Measurements from ENCODE around the gene ABCC3. TPM values are rescaled to one million over a fixed set of nuclear protein-coding genes. Genes with fewer than 3 reads are reported as not detected.

The ABCC3 gene
- polyA plus RNA-seq, 3 donors = 3.0 to 25.1 (median 8.1) TPM

- WGBS, 3 donors = 67 to 83% (median 80%) methylated on average over 6 of the region's 6 CpGs
- H3K27ac ChIP-seq (ENCODE audit: low read depth, low read length) = no peak overlapping the region
Measured at GRCh38 chr17:50658616-50659015, 23.9 kb downstream of the ABCC3 start.

GRCh38 chr17:50659179-50659578 is 24.5 kb downstream of the ABCC3 start:
- 84 to 87% (median 84%) methylated on average over 10 of the region's 10 CpGs for WGBS, 3 donors
- no peak overlapping the region for H3K27ac ChIP-seq (ENCODE audit: low read depth, low read length)

- 42 to 48% (median 46%) methylated on average over 11 of the region's 11 CpGs for whole genome bisulfite sequencing, 3 donors
- H3K27ac ChIP-seq (ENCODE audit: low read depth, low read length) = no peak overlapping the region
Measured at GRCh38 chr17:50660042-50660886, 25.6 kb downstream of the ABCC3 start.

DNA sequence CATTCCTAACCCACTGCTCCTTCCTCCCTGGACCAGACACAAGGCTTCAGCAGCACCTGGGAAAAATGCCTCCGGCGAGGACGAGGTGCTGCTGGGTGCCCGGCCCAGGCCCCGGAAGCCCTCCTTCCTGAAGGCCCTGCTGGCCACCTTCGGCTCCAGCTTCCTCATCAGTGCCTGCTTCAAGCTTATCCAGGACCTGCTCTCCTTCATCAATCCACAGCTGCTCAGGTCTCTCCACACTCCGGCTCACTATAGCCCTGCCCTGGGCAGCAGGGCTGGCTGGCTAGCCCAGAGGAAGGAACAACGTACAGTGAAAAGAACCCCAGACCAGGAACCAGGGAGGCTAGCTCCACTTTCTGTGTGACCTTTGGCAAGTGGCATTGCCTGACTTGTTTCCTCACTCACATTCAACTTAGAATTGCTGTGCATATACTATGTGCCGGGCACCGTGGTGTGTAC is 26.2 kb downstream of the ABCC3 start:
- H3K27ac ChIP-seq (ENCODE audit: low read depth, low read length) = no peak overlapping the region
- WGBS, 3 donors = 69 to 85% (median 77%) methylated on average over 10 of the region's 10 CpGs

DNA sequence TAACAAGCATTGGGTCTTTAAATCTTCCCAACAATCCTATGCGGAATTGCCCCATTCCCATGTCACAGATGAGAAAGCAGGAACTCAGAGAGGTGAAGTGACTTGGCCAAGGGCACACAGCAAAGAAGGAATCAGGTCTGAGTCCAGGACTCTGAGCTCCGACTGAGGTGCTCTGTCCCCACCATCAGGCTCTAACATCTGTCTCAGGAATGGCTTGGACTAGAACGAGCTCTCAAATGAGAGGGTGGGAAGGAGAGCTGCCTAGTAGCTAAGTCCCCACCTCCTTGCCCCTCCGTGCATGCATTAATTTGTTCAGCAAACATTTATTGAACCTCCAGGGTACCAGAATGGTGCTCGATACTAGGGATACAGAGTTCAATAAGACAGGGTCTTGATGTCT is 26.7 kb downstream of the ABCC3 start:
- 76 to 79% (median 76%) methylated on average over 5 of the region's 5 CpGs for WGBS, 3 donors
- H3K27ac ChIP-seq (ENCODE audit: low read depth, low read length) = no peak overlapping the region

- H3K27ac ChIP-seq (ENCODE audit: low read depth, low read length) = no peak overlapping the region
- 41 to 46% (median 44%) methylated on average over 9 of the region's 9 CpGs for WGBS, 3 donors
Measured at GRCh38 chr17:50661795-50662391, 27.2 kb downstream of the ABCC3 start.

GRCh38 chr17:50662632-50663225 is 28.0 kb downstream of the ABCC3 start:
- 97 to 99% (median 97%) methylated on average over 9 of the region's 9 CpGs for WGBS, 3 donors
- H3K27ac ChIP-seq (ENCODE audit: low read depth, low read length) = no peak overlapping the region

DNA sequence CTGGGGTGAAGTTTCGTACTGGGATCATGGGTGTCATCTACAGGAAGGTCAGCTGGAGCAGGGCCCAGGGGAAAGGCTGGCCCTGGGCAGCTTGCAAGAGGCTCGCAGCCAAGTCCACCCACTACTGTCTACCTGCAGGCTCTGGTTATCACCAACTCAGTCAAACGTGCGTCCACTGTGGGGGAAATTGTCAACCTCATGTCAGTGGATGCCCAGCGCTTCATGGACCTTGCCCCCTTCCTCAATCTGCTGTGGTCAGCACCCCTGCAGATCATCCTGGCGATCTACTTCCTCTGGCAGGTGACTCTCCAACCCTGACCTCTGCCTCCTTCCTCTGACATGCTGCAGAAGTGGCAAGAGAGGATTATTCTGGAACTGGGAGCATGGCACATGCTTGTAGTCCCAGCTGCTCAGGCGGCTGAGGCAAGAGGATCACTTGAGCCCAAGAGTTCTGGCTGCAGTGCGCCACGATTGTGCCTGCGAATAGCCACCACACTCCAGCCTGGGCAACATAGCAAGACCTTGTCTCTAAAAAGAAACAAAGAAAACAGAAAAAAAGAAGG is 29.2 kb downstream of the ABCC3 start:
- 70 to 87% (median 85%) methylated on average over 10 of the region's 10 CpGs for WGBS, 3 donors
- no peak overlapping the region for H3K27ac ChIP-seq (ENCODE audit: low read depth, low read length)

GRCh38 chr17:50664788-50665458 is 30.2 kb downstream of the ABCC3 start:
- 89 to 91% (median 90%) methylated on average over 12 of the region's 12 CpGs for WGBS, 3 donors
- H3K27ac ChIP-seq (ENCODE audit: low read depth, low read length) = no peak overlapping the region

- H3K27ac ChIP-seq (ENCODE audit: low read depth, low read length) = no peak overlapping the region
- WGBS, 3 donors = 75 to 91% (median 82%) methylated on average over 5 of the region's 5 CpGs
Measured at GRCh38 chr17:50665838-50666237, 31.2 kb downstream of the ABCC3 start.

- H3K27ac ChIP-seq (ENCODE audit: low read depth, low read length) = no peak overlapping the region
- 95 to 97% (median 96%) methylated on average over 8 of the region's 8 CpGs for whole genome bisulfite sequencing, 3 donors
Measured at GRCh38 chr17:50666316-50666715, 31.6 kb downstream of the ABCC3 start.

DNA sequence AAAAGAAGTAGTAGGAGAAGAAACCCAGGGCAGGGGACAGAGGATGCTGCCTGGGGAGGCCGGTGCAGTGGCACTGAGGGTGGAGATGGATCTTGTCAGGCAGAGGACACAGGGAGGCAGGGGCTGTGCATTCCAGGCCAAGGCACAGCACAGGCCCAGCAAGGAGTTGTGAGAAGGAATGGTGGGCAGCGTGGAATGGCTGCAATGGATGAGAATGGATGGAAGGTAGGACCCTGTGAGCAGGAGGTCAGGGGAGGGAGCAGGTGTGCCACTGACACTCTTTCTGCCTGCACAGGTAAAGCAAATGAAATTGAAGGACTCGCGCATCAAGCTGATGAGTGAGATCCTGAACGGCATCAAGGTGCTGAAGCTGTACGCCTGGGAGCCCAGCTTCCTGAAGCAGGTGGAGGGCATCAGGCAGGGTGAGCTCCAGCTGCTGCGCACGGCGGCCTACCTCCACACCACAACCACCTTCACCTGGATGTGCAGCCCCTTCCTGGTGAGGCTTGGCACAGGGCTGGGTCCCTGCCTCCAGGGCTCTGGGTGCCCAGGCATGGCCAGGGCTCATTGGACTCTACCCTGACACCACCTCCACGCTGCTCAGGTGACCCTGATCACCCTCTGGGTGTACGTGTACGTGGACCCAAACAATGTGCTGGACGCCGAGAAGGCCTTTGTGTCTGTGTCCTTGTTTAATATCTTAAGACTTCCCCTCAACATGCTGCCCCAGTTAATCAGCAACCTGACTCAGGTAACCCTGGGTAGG is 32.8 kb downstream of the ABCC3 start:
- H3K27ac ChIP-seq (ENCODE audit: low read depth, low read length) = no peak overlapping the region
- 88 to 97% (median 96%) methylated on average over 14 of the region's 14 CpGs for WGBS, 3 donors

DNA sequence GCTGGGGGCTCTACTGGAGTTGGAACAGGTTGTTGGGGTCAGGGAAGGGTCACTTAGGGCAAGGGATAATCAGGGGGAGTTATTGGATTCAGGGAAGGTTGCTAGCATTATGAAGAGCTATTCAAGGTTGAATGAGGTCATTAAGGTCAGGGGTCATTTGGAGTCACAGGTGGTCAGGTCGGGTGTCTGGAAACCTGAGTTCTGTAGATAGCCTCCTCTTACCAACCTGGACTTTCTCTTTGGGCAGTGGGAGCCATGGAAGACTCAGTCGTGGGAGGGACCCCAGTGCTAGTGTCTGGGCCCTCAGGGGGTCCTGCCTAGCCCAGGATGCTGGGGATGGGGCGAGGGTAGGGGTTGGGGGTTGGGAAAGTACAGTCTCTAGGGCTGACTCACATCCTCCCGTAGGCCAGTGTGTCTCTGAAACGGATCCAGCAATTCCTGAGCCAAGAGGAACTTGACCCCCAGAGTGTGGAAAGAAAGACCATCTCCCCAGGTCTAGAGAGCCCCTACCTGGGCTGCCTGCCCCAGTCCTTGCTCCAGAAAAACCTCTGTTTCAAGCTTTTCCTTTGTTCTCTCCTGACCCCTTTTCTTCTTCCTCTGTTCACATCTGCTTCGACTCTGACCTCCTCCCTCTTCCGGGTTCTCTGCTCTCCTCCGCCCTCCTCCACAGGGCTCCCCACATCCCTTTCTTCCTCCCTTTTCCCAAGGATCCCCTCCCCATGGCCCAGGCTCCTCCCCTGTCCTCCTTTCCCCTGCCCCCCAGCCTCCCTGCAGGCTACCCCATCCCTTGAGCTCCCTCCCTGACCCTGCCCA is 33.5 kb downstream of the ABCC3 start:
- WGBS, 3 donors = 37 to 65% (median 46%) methylated on average over 8 of the region's 8 CpGs
- no peak overlapping the region for H3K27ac ChIP-seq (ENCODE audit: low read depth, low read length)

GRCh38 chr17:50668838-50669581 is 34.3 kb downstream of the ABCC3 start:
- no peak overlapping the region for H3K27ac ChIP-seq (ENCODE audit: low read depth, low read length)
- 85 to 90% (median 85%) methylated on average over 9 of the region's 9 CpGs for WGBS, 3 donors

- WGBS, 3 donors = 98 to 99% (median 99%) methylated on average over 5 of the region's 5 CpGs
- no peak overlapping the region for H3K27ac ChIP-seq (ENCODE audit: low read depth, low read length)
Measured at GRCh38 chr17:50672071-50672470, 37.4 kb downstream of the ABCC3 start.

DNA sequence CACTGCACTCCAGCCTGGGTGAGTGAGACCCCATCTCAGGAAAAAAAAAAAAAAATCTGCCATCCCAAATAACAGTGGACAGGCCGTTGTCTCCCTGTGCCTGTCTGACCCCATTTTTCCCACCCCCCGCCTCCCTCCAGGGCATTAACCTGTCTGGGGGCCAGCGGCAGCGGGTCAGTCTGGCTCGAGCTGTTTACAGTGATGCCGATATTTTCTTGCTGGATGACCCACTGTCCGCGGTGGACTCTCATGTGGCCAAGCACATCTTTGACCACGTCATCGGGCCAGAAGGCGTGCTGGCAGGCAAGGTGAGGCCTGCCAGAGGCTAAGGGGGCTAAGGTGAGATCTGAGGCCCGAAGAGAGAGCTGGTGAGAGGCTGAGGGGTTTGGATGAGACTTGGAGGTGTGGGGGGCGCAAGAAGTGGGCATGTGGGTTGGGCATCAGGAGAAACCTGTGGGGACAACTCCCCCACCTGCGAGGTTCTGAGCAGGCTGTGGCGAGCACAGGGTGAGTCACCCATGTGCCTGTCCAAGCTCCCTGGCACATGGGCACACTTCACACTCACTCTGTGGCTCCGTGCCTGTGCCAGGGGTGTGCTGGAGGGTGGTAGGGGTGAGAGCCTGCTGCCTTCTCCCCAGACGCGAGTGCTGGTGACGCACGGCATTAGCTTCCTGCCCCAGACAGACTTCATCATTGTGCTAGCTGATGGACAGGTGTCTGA is 38.3 kb downstream of the ABCC3 start:
- H3K27ac ChIP-seq (ENCODE audit: low read depth, low read length) = no peak overlapping the region
- 87 to 94% (median 91%) methylated on average over 20 of the region's 20 CpGs for WGBS, 3 donors
